Liver (tissue), 3 donors: ENCODE measurements around the gene LRRC7.

Experiments
- CTCF ChIP-seq: fragments of 150-350 bp; IDR thresholded peaks from 2 replicates; pipeline ENCODE4 v1.5.1; 2017; ENCODE audit warnings: improper control_type of control experiment, low read depth, low read length; ENCODE audit not compliant: missing input control
- FOXA2 ChIP-seq: IDR thresholded peaks from 2 replicates; pipeline ENCODE4 v1.6.1; 2016; ENCODE audit warnings: antibody characterized with exemption
- MAX ChIP-seq: IDR thresholded peaks from 2 replicates; pipeline ENCODE4 v1.6.1; 2016; ENCODE audit warnings: antibody characterized with exemption
- REST ChIP-seq: IDR thresholded peaks from 2 replicates; pipeline ENCODE4 v1.6.1; 2016; ENCODE audit warnings: antibody characterized with exemption, mild to moderate bottlenecking
- RXRA ChIP-seq, 2 donors: IDR thresholded peaks; 2 replicates each; pipeline ENCODE4 v1.6.1; 2017 to 2018; ENCODE audit warnings: antibody characterized with exemption in 2 of 2, mild to moderate bottlenecking in 1 of 2
- donor health status: healthy.
- donor health status: healthy.

GRCh38 chr1:69991644-69992043, 423.9 kb downstream of the LRRC7 start:
- TF ChIP-seq CTCF (no peak), RXRA (IDR thresholded peaks at IDR 0.05) (no peak), FOXA2 (no peak), MAX (no peak), REST (no peak)
